Endothelial cell of umbilical vein (primary cell): ENCODE results near the gene OPCML. TPM values are rescaled to one million over a fixed set of nuclear protein-coding genes. Genes with fewer than 3 reads are reported as not detected.

Experiments
- BruUV-seq: library from RNA; stranded (reverse); fragments of 400-500 nt; replicated peaks from 2 replicates; lab custom pipeline; 2021; lab: Mats Ljungman, UMichigan
- CTCF ChIA-PET: fragments of 300-600, 350-600 bp; sonication (Branson Sonifier 250); formaldehyde crosslinking; loops from one replicate; lab custom pipeline; 2021; ENCODE audit warnings: antibody characterized with exemption, inconsistent platforms; lab: Charles Lee
- POLR2A ChIA-PET: fragments of 300-600, 350-600 bp; sonication (Branson Sonifier 250); formaldehyde crosslinking; loops from one replicate; lab custom pipeline; 2021; ENCODE audit warnings: antibody characterized with exemption, inconsistent platforms; lab: Charles Lee
- DNase-seq: peaks from one replicate; pipeline ENCODE4 v3.0.0-alpha.2; 2011; ENCODE audit warnings: low read depth, low spot score
- FAIRE-seq: peaks from 2 replicates; lab custom pipeline; 2011; peaks lifted over from hg19 to GRCh38; lab: Jason Lieb, UNC
- H2AFZ ChIP-seq: 2 replicates; pipeline ENCODE4 v1.6.0; 2012; ENCODE audit warnings: low read depth, low read length, control low read depth, inconsistent platforms
- H3K27ac ChIP-seq: 2 replicates; pipeline ENCODE4 v1.5.1; 2011; ENCODE audit warnings: low read depth, mild to moderate bottlenecking, control low read depth, low read length, moderate library complexity; ENCODE audit not compliant: insufficient read depth
- H3K27me3 ChIP-seq, 2 experiments: 2 replicates each; pipeline versions ENCODE4 v1.6.0 to v1.6.1; 2011; ENCODE audit warnings: low read length in 2 of 2, mixed read lengths in 1 of 2; ENCODE audit not compliant: control insufficient read depth in 2 of 2, insufficient read depth in 2 of 2
- H3K36me3 ChIP-seq, 2 experiments: 2 replicates in 1 of 2; 3 replicates in 1 of 2; pipeline ENCODE4 v1.5.1; 2011; ENCODE audit warnings: low read length in 2 of 2, mild to moderate bottlenecking in 1 of 2, moderate library complexity in 1 of 2; ENCODE audit not compliant: control insufficient read depth in 2 of 2, insufficient read depth in 2 of 2; ENCODE audit errors: extremely low read depth in 1 of 2
- H3K4me1 ChIP-seq: 3 replicates; pipeline ENCODE4 v1.5.1; 2011; ENCODE audit warnings: mild to moderate bottlenecking, low read length; ENCODE audit not compliant: control insufficient read depth, insufficient read depth; ENCODE audit errors: extremely low read depth
- H3K4me2 ChIP-seq: 2 replicates; pipeline ENCODE4 v1.6.1; 2011; ENCODE audit warnings: low read length, control low read depth, mixed read lengths; ENCODE audit not compliant: insufficient read depth
- H3K4me3 ChIP-seq, 3 experiments: fragments of 200-600 bp in 1 of 3; sonication (generic), shearing (Covaris generic) in 1 of 3; replicated peaks in 1 of 3; 2 replicates each; pipeline ENCODE4 v1.5.1; 2011 to 2016; ENCODE audit warnings: control low read depth in 3 of 3, low read length in 3 of 3, mild to moderate bottlenecking in 2 of 3, inconsistent platforms in 1 of 3, low read depth in 1 of 3, moderate library complexity in 1 of 3; ENCODE audit not compliant: insufficient read depth in 1 of 3
- H3K79me2 ChIP-seq: 2 replicates; pipeline ENCODE4 v1.6.0; 2012; ENCODE audit warnings: low read length, inconsistent platforms; ENCODE audit not compliant: control insufficient read depth, insufficient read depth
- H3K9ac ChIP-seq: replicated peaks from 2 replicates; pipeline ENCODE3; 2011; ENCODE audit warnings: low read length, control low read depth; ENCODE audit not compliant: insufficient read depth; ENCODE audit errors: extremely low read depth
- H3K9me1 ChIP-seq: replicated peaks from 3 replicates; pipeline ENCODE4 v1.6.0; 2011; ENCODE audit warnings: mild to moderate bottlenecking, low read length; ENCODE audit not compliant: control insufficient read depth, insufficient read depth; ENCODE audit errors: extremely low read depth
- H3K9me3 ChIP-seq: replicated peaks from 2 replicates; pipeline ENCODE4 v1.5.1; 2012; ENCODE audit warnings: low read length, inconsistent platforms; ENCODE audit not compliant: control insufficient read depth, insufficient read depth
- H4K20me1 ChIP-seq: replicated peaks from 2 replicates; pipeline ENCODE3; 2011; ENCODE audit warnings: mild to moderate bottlenecking, low read length; ENCODE audit not compliant: control insufficient read depth, insufficient read depth; ENCODE audit errors: extremely low read depth
- CTCF ChIP-seq, 2 donors: IDR thresholded peaks; 1 replicate in 1 of 2; 2 replicates in 1 of 2; pipeline ENCODE4 v1.5.1; 2011; ENCODE audit warnings: low read length in 2 of 2, mild to moderate bottlenecking in 2 of 2, moderate library complexity in 2 of 2, control low read depth in 1 of 2, inconsistent platforms in 1 of 2, low read depth in 1 of 2; ENCODE audit not compliant: insufficient read depth in 1 of 2; ENCODE audit errors: extremely low read depth in 1 of 2
- EZH2 ChIP-seq: IDR thresholded peaks from 2 replicates; pipeline ENCODE4 v1.6.1; 2012; ENCODE audit warnings: borderline replicate concordance, low read depth, mild to moderate bottlenecking, moderate library complexity, low read length, inconsistent platforms; ENCODE audit not compliant: severe bottlenecking
- FOS ChIP-seq: IDR thresholded peaks from 2 replicates; pipeline ENCODE4 v1.6.1; 2011; ENCODE audit warnings: mild to moderate bottlenecking, low read length, moderate library complexity, borderline replicate concordance; ENCODE audit not compliant: insufficient read depth
- GATA2 ChIP-seq: IDR thresholded peaks from 2 replicates; pipeline ENCODE4 v1.7.0; 2011; ENCODE audit warnings: low read depth, mild to moderate bottlenecking, moderate library complexity, mixed read lengths, low read length; ENCODE audit not compliant: insufficient read length, insufficient read depth
- JUN ChIP-seq: IDR thresholded peaks from 2 replicates; pipeline ENCODE4 v1.6.1; 2011; ENCODE audit warnings: borderline replicate concordance, low read depth; ENCODE audit not compliant: insufficient read length, insufficient read depth
- MAX ChIP-seq: IDR thresholded peaks from 2 replicates; pipeline ENCODE4 v1.6.1; 2011; ENCODE audit not compliant: insufficient read depth, insufficient read length
- MYC ChIP-seq: IDR thresholded peaks from one replicate; pipeline ENCODE4 v1.6.1; 2011; ENCODE audit warnings: mild to moderate bottlenecking, low read depth, low read length
- POLR2A ChIP-seq: IDR thresholded peaks from 2 replicates; pipeline ENCODE4 v1.6.1; 2012; ENCODE audit warnings: low read depth, mild to moderate bottlenecking, control low read depth, low read length
- POLR2AphosphoS5 ChIP-seq: IDR thresholded peaks from 2 replicates; pipeline ENCODE4 v1.6.1; 2012; ENCODE audit warnings: low read depth, mild to moderate bottlenecking, control low read depth, low read length, moderate library complexity; ENCODE audit not compliant: insufficient read depth
- dilution Hi-C: fragments of 300-500 bp; cut with MboI; formaldehyde crosslinking; loops from one replicate; pipeline ENCODE4 v1.15.0; 2019; ENCODE audit warnings: low sequenced_read_pairs; ENCODE audit not compliant: extremely low pct_ligation_motif_present
- intact Hi-C: fragments of 100-400 bp; cut with micrococcal nuclease; formaldehyde crosslinking; loops from one replicate; pipeline ENCODE4 v1.10.0; 2022
- polyA plus RNA-seq, 4 experiments: library from polyadenylated mRNA; depleted of rRNA in 3 of 4; stranded (reverse) in 3 of 4; unstranded in 1 of 4; fragments of >200 nt; gene quantifications; 2 replicates each; pipeline versions ENCODE4 v1.2.1 to v1.2.3, GENCODE V29; 2011 to 2012; ENCODE audit warnings: missing spikeins in 1 of 4
- total RNA-seq: library from RNA; stranded (reverse); gene quantifications from 2 replicates; pipeline ENCODE4 v1.2.3, GENCODE V29; 2021

Gene OPCML
- total and polyA plus RNA-seq, 2 donors (not counting 3 experiments of a cell fraction or from before 2014, with no cell fraction given): not detected

- Histone ChIP-seq H3K9ac (no peak overlapping the region), H3K79me2 (no peaks in the 10 kb centered on the region), H3K36me3 (no peaks in the 10 kb centered on the region), H3K4me1 (no peaks in the 10 kb centered on the region), H3K9me3 (peaks cover 4% of the 10 kb centered on the region), H3K4me3 (no peak overlapping the region), H4K20me1 (no peaks in the 10 kb centered on the region), H3K27me3 (no peaks in the 10 kb centered on the region), H2AFZ (no peak overlapping the region), H3K9me1 (no peaks in the 10 kb centered on the region), H3K27ac (no peak overlapping the region), H3K4me2 (no peak overlapping the region)
- intact Hi-C loops: no loop called here
- dilution Hi-C loops: no loop called here
- CTCF ChIA-PET: no interaction called here
- DNase-seq: no peak
- FAIRE-seq: no peak
- POLR2A ChIA-PET: no interaction called here
- TF ChIP-seq FOS (no peak), MAX (no peak), CTCF (IDR thresholded peaks at IDR 0.05; ENCODE audit: extremely low read depth in 1 of 2, insufficient read depth in 1 of 2, low read depth in 1 of 2, low read length in 2 of 2) (no peak), POLR2AphosphoS5 (no peak), JUN (no peak)
- BruUV-seq: no TSS peak
These were observed 31.9 kb downstream of the OPCML start for GRCh38 chr11:133500435-133500834.

DNA sequence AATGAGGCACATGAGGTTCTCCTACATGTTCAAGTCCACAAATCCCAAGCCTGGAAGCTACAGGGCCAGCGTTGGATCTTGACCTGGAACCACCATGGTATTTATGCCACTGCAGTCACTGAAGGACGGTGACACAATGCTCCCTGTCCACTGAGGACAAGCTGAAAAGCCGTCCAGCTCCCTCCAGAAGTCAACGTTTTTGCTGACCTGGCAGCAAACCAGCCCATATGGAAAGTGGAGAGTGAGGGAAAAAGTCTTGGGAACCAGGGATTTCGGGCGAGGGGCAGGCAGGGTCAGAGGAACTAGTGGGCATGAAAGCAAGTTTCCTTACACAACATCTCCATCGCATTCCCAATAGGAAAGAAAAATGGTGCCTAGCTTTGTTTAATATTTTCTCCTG, 33.3 kb downstream of the OPCML start:
- Histone ChIP-seq H3K9me3 (peaks cover 4% of the 10 kb centered on the region), H4K20me1 (no peaks in the 10 kb centered on the region), H3K36me3 (no peaks in the 10 kb centered on the region), H3K9me1 (no peaks in the 10 kb centered on the region), H2AFZ (no peak overlapping the region), H3K79me2 (no peaks in the 10 kb centered on the region), H3K27ac (no peak overlapping the region), H3K9ac (no peak overlapping the region), H3K4me2 (no peak overlapping the region), H3K27me3 (no peaks in the 10 kb centered on the region), H3K4me3 (no peak overlapping the region), H3K4me1 (no peaks in the 10 kb centered on the region)
- dilution Hi-C loops (no loop called here), intact Hi-C loops (no loop called here)
- POLR2A ChIA-PET: no interaction called here
- CTCF ChIA-PET: no interaction called here
- DNase-seq: no peak
- TF ChIP-seq EZH2: no peak
- TF ChIP-seq CTCF (IDR thresholded peaks at IDR 0.05; ENCODE audit: extremely low read depth in 1 of 2, insufficient read depth in 1 of 2, low read depth in 1 of 2, low read length in 2 of 2): no peak
- TF ChIP-seq GATA2: no peak
- no peak for TF ChIP-seq JUN
- no peak for TF ChIP-seq POLR2AphosphoS5
- no peak for TF ChIP-seq POLR2A
- TF ChIP-seq FOS: no peak
- no peak for TF ChIP-seq MYC
- TF ChIP-seq MAX: no peak
- FAIRE-seq: no peak
- no TSS peak for BruUV-seq
